ENCODE data around the gene BBS4. TPM values are rescaled to one million over a fixed set of nuclear protein-coding genes. Genes with fewer than 3 reads are reported as not detected.

BBS4 gene
- total and polyA plus RNA-seq, 9 of the 15 experiments (the other 6 are each of a cell fraction or from before 2014, with no cell fraction given): 25.1 to 80.7 (median 38.9) TPM

- TF ChIP-seq MGA (IDR thresholded peaks at IDR 0.05) (0 out of 2 replicates have a peak, but pooled peaks have one; percentile 5), JUND (IDR thresholded peaks at IDR 0.05; ENCODE audit: borderline replicate concordance, low read depth, low read length) (no peak), JUND (tag; IDR thresholded peaks at IDR 0.05; ENCODE audit: borderline replicate concordance, low read depth, low read length) (0 out of 3 replicates have a peak, but pooled peaks have one; percentile 22), SMARCE1 (IDR thresholded peaks at IDR 0.05) (0 out of 2 replicates have a peak, but pooled peaks have one; percentile 1)
- TF ChIP-seq, protein P1, sequence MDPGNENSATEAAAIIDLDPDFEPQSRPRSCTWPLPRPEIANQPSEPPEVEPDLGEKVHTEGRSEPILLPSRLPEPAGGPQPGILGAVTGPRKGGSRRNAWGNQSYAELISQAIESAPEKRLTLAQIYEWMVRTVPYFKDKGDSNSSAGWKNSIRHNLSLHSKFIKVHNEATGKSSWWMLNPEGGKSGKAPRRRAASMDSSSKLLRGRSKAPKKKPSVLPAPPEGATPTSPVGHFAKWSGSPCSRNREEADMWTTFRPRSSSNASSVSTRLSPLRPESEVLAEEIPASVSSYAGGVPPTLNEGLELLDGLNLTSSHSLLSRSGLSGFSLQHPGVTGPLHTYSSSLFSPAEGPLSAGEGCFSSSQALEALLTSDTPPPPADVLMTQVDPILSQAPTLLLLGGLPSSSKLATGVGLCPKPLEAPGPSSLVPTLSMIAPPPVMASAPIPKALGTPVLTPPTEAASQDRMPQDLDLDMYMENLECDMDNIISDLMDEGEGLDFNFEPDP (CRISPR knock-in tag; IDR thresholded peaks at IDR 0.05): no peak
Observed at GRCh38 chr15:72784456-72784876, 98.5 kb downstream of the BBS4 start (continued).

All from K562 (cell line).